AG08395 (cell line): ENCODE results near the gene LMNTD2.

Source experiments
- DNase-seq: peaks from one replicate; pipeline ENCODE4 v3.0.0; 2012; ENCODE audit warnings: mixed read lengths, low spot score

LMNTD2 gene

GRCh38 chr11:560305-561147 is at the start of gene LMNTD2, which contains the start of gene RASSF7:
LMNTD2 (minus strand) TSS chr11:560738; CDS start chr11:560716, 22 bp downstream.
RASSF7 (plus strand) TSS chr11:560970; CDS start chr11:561769, 799 bp downstream.
- peak; percentile 99 for DNase-seq

DNA sequence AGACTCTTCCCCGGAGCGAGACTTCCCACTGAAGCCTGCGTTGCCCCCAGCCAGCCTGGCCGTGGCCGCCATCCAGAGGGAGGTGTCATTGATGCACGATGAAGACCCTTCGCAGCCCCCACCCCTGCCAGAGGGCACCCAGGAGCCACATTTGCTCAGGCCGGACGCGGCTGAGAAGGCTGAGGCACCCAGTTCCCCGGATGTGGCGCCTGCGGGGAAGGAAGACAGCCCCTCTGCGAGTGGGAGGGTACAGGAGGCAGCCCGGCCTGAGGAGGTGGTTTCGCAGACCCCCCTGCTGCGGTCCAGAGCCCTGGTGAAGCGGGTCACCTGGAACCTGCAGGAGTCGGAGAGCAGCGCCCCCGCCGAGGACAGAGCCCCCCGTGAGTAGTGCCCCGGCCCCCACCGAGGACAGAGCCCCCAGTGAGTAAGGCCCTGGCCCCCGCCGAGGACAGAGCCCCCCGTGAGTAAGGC is 48.8 kb upstream of the LMNTD2 start:
- DNase-seq: no peak

GRCh38 chr11:608791-609251 is 48.3 kb upstream of the LMNTD2 start:
- DNase-seq: no peak

GRCh38 chr11:607971-608659 is 47.6 kb upstream of the LMNTD2 start:
- DNase-seq: no peak

- DNase-seq: no peak
Measured at GRCh38 chr11:607020-607780, 46.7 kb upstream of the LMNTD2 start.

DNA sequence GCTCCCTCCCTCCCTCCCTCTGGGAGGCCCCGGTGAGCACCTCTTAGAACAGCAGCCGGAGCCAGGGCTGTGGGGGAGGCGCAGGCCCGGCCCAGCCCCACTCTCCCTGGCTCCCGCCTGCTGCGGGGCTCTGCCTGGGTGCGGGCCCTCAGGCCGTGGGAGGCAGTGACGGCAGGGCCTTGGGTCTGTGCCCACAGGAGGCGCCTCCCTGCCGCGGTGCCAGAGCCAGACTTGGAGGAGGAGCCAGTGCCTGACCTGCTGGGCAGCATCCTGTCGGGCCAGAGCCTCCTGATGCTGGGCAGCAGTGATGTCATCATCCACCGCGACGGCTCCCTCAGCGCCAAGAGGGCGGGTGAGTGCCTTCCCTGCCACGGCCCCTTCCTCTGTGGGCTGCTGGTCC is 45.7 kb upstream of the LMNTD2 start:
- no peak for DNase-seq

- DNase-seq: no peak
Measured at GRCh38 chr11:605286-606129, 45.0 kb upstream of the LMNTD2 start.

DNA sequence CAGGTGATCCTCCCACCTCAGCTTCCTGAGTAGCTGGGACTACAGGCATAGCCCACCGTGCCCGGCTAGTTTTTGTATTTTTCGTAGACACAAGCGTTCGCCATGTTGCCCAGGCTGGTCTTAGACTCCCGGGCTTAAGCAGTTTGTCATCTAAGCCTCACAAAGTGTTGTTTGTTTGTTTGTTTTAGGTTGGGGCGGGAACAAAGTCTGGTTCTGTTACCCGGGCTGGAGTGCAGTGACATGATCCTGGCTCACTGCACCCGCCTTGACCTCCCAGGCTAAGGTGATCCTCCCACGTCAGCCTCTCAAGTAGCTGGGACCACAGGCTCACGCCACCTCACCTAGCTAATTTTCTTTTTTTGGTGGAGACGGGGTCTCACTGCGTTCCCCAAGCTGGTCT is 42.6 kb upstream of the LMNTD2 start:
- no peak for DNase-seq

- DNase-seq: no peak
Measured at GRCh38 chr11:601573-602245, 41.2 kb upstream of the LMNTD2 start.

GRCh38 chr11:598005-598680 is 37.6 kb upstream of the LMNTD2 start:
- no peak for DNase-seq

GRCh38 chr11:597166-597725 is 36.7 kb upstream of the LMNTD2 start:
- no peak for DNase-seq

- DNase-seq: no peak
Measured at GRCh38 chr11:596374-596773, 35.8 kb upstream of the LMNTD2 start.

DNA sequence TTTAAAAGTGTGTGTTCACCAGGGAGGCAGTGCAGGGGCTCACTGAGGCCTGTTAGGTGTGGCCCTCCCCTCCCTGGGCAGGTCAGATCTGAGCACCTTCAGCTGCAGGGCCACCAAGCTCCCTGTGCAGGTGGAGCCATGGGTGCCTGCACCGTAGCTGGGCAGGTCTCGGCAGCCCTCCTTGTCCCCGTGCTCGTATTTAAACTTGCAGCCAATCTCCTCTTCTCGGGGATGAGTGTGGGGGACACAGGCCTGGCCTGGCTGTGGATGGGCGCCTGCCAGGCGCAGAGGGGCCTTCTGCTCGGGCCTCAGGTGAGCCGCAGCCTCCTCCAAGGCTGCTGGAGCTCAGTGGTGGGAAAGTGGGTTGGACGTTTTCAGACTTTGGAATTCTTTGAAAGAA is 34.9 kb upstream of the LMNTD2 start:
- no peak for DNase-seq

GRCh38 chr11:593347-593746 is 32.8 kb upstream of the LMNTD2 start:
- DNase-seq: no peak

GRCh38 chr11:592918-593317 is 32.4 kb upstream of the LMNTD2 start:
- no peak for DNase-seq

DNA sequence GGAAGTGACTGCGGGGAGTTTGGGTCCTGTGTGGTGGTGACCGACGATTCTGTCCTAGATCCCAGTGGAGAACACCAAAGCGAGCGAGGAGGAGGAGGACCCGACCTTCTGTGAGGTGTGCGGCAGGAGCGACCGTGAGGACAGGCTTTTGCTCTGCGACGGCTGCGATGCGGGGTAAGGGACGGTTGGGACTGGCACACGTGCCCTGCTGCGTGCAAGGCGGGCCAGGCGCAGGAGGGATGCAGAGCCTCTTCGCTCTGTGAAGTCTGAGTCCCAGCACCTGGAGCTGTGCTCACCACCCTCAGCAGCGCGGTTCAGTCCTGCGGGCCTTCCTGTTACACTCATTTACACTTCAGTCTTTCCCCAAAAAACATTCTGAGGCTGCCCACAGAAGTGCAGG is 32.0 kb upstream of the LMNTD2 start:
- no peak for DNase-seq

- DNase-seq: no peak
Measured at GRCh38 chr11:590997-591396, 30.5 kb upstream of the LMNTD2 start.

- no peak for DNase-seq
Measured at GRCh38 chr11:589798-590197, 29.3 kb upstream of the LMNTD2 start.

DNA sequence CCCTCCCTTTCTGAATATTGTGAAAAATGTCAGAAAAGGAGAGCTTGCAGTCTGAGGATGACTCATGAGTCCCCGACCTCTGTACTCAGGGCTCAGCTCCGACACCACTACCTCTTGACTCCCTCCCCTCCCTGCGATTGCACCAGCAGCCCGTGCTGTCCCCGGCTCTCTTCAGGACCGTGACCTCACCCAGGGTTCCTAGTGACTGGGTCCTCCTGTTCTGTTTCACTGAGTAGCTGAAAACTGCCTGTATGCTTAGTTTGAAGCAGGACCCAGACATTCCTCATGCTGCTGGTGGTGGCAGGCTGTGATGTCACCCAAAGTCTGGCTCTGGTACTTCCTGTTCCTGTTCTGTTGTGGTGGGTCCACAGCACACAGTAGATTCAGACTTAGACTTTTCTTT is 27.4 kb upstream of the LMNTD2 start:
- DNase-seq: no peak

GRCh38 chr11:587546-587945 is 27.0 kb upstream of the LMNTD2 start:
- no peak for DNase-seq
